T-cell (primary cell): Measurements from ENCODE around the gene SAMD10. TPM values are rescaled to one million over a fixed set of nuclear protein-coding genes. Genes with fewer than 3 reads are reported as not detected.
"Not testable (repeated sequence)": the region's sequence is repeated elsewhere in the genome, so short reads cannot be mapped to it uniquely, and the experiment has no call there.

Experiments used
- ATAC-seq, 4 experiments: fragments of 200-7000 bp in 3 of 4; fragments of 150-1000 bp in 1 of 4; cut with Tn5 transposase; replicated peaks in 1 of 4; 1 replicate in 3 of 4; 2 replicates in 1 of 4; pipeline ENCODE4 v1.10.0; 2021; ENCODE audit warnings: moderate library complexity in 3 of 4, mild to moderate bottlenecking in 2 of 4, moderate number of reproducible peaks in 1 of 4
- CTCF ChIA-PET, 2 donors: fragments of 300-600 bp; sonication (Branson Sonifier 250); formaldehyde crosslinking; loops; one replicate each; lab custom pipeline; 2022; ENCODE audit warnings: antibody characterized with exemption in 2 of 2; lab: Charles Lee
- POLR2A ChIA-PET, 2 donors: fragments of 300-600 bp; sonication (Branson Sonifier 250); formaldehyde crosslinking; loops; one replicate each; lab custom pipeline; 2022; ENCODE audit warnings: antibody characterized with exemption in 2 of 2; lab: Charles Lee
- DNase-seq, 35 experiments: peaks; one replicate each; pipeline versions ENCODE4 v3.0.0 to v3.0.0-alpha.2; 2013 to 2023
- H3K27ac ChIP-seq: one replicate; pipeline ENCODE4 v1.5.1; 2013; ENCODE audit warnings: low read length
- H3K27me3 ChIP-seq, 2 experiments: replicated peaks in 1 of 2; 1 replicate in 1 of 2; 2 replicates in 1 of 2; pipeline versions ENCODE4 v1.6.1 to v1.7.0; 2013; ENCODE audit warnings: low read length in 1 of 2, mixed read lengths in 1 of 2; ENCODE audit not compliant: control insufficient read depth in 2 of 2, insufficient read depth in 2 of 2; ENCODE audit errors: extremely low read depth in 1 of 2
- H3K36me3 ChIP-seq, 2 donors: 1 replicate in 1 of 2; 2 replicates in 1 of 2; pipeline versions ENCODE4 v1.6.1 to v1.7.0; 2013; ENCODE audit warnings: low read length in 1 of 2; ENCODE audit not compliant: control insufficient read depth in 2 of 2, insufficient read depth in 1 of 2; ENCODE audit errors: extremely low read depth in 1 of 2
- H3K4me1 ChIP-seq, 2 experiments: 1 replicate in 1 of 2; 2 replicates in 1 of 2; pipeline versions ENCODE4 v1.6.1 to v1.7.0; 2013; ENCODE audit warnings: low read length in 2 of 2, mixed read lengths in 1 of 2; ENCODE audit not compliant: insufficient read depth in 2 of 2, control insufficient read depth in 1 of 2; ENCODE audit errors: extremely low read depth in 1 of 2
- H3K4me3 ChIP-seq, 2 donors: 1 replicate in 1 of 2; 2 replicates in 1 of 2; pipeline versions ENCODE4 v1.5.1 to v1.7.0; 2013; ENCODE audit warnings: mild to moderate bottlenecking in 2 of 2, low read length in 1 of 2, moderate library complexity in 1 of 2; ENCODE audit not compliant: control insufficient read depth in 1 of 2; ENCODE audit errors: extremely low read depth in 1 of 2
- H3K9me3 ChIP-seq: 2 replicates; pipeline ENCODE4 v1.7.0; 2013
- H3K27ac Mint-ChIP-seq, 2 donors: one replicate each; pipeline ENCODE4 v1.8.0; 2020 to 2021; ENCODE audit warnings: mild to moderate bottlenecking in 2 of 2, mixed read lengths in 2 of 2
- H3K27me3 Mint-ChIP-seq, 2 donors: one replicate each; pipeline ENCODE4 v1.8.0; 2021 to 2022; ENCODE audit warnings: mixed read lengths in 2 of 2
- H3K36me3 Mint-ChIP-seq: one replicate; pipeline ENCODE4 v1.8.0; 2021; ENCODE audit warnings: mixed read lengths
- H3K4me1 Mint-ChIP-seq, 3 donors: one replicate each; pipeline ENCODE4 v1.8.0; 2020 to 2022; ENCODE audit warnings: mixed read lengths in 3 of 3, mild to moderate bottlenecking in 1 of 3
- H3K4me3 Mint-ChIP-seq, 3 donors: one replicate each; pipeline ENCODE4 v1.8.0; 2020 to 2022; ENCODE audit warnings: mild to moderate bottlenecking in 3 of 3, mixed read lengths in 3 of 3, moderate library complexity in 3 of 3
- H3K9me3 Mint-ChIP-seq, 3 donors: one replicate each; pipeline ENCODE4 v1.8.0; 2020 to 2022; ENCODE audit warnings: mixed read lengths in 3 of 3
- WGBS: methylation state at CpG from one replicate; pipeline ENCODE4 v1.1.5; 2013; ENCODE audit warnings: missing lambda C conversion rate; ENCODE audit not compliant: insufficient coverage; 5-methylcytosine and 5-hydroxymethylcytosine counted together
- total RNA-seq, 35 experiments: library from RNA in 6 of 35; stranded (reverse) in 6 of 35; fragments of 120-200 nt in 1 of 35; gene quantifications; one replicate each; pipeline versions ENCODE4 v1.2.1 to v1.2.4 and lab custom pipeline; 2013 to 2026

SAMD10 gene
- total RNA-seq, 5 donors from 2014 or later (not counting 1 experiment from before 2014, with no cell fraction given): 16.1 to 30.8 (median 17.7) TPM

GRCh38 chr20:64023361-64024140 is 44.1 kb upstream of the SAMD10 start:
- no peaks in the 10 kb centered on the region for H3K9me3 Mint-ChIP-seq
- ChIA-PET CTCF (no interaction called here), POLR2A (interaction anchor here in 1 of 2 donors (0.5 kb wide), 1 partner anchor 27 kb away, joined by 4 read pairs; no protein-coding TSS in a partner anchor)
- no peak overlapping the region for H3K4me3 Mint-ChIP-seq
- peaks cover 49 to 85% of the 10 kb centered on the region in 2 donors for H3K36me3 ChIP-seq
- ATAC-seq (no peak), DNase-seq (no peak)
- no peak overlapping the region for H3K27ac Mint-ChIP-seq
- H3K9me3 ChIP-seq: no peaks in the 10 kb centered on the region
- H3K4me3 ChIP-seq: no peak overlapping the region
- H3K4me1 ChIP-seq: no peaks in the 10 kb centered on the region
- 97% methylated on average over 10 of the region's 15 CpGs for WGBS
- peaks cover 3 to 22% (median 19%) of the 10 kb centered on the region in 3 donors for H3K4me1 Mint-ChIP-seq
- H3K27ac ChIP-seq: no peak overlapping the region
- peaks cover 63% of the 10 kb centered on the region for H3K36me3 Mint-ChIP-seq
- H3K27me3 Mint-ChIP-seq: no peaks in the 10 kb centered on the region
- no peaks in the 10 kb centered on the region for H3K27me3 ChIP-seq

- 98% methylated on average over 17 of the region's 17 CpGs for WGBS
- H3K4me1 ChIP-seq: no peaks in the 10 kb centered on the region
- no peaks in the 10 kb centered on the region for H3K9me3 ChIP-seq
- Mint-ChIP-seq H3K4me3 (no peak overlapping the region), H3K36me3 (peaks cover 63% of the 10 kb centered on the region), H3K9me3 (no peaks in the 10 kb centered on the region), H3K27me3 (no peaks in the 10 kb centered on the region), H3K27ac (no peak overlapping the region), H3K4me1 (peaks cover 3 to 22% (median 19%) of the 10 kb centered on the region in 3 donors)
- DNase-seq (no peak), ATAC-seq (no peak)
- H3K27me3 ChIP-seq: no peaks in the 10 kb centered on the region
- no peak overlapping the region for H3K27ac ChIP-seq
- ChIA-PET POLR2A (interaction anchor here in 1 of 2 donors (0.5 kb wide), 1 partner anchor 26 kb away, joined by 4 read pairs; no protein-coding TSS in a partner anchor), CTCF (no interaction called here)
- H3K36me3 ChIP-seq: peaks cover 46 to 85% of the 10 kb centered on the region in 2 donors
- no peak overlapping the region for H3K4me3 ChIP-seq
Observed at GRCh38 chr20:64022671-64023360, 43.4 kb upstream of the SAMD10 start.

DNA sequence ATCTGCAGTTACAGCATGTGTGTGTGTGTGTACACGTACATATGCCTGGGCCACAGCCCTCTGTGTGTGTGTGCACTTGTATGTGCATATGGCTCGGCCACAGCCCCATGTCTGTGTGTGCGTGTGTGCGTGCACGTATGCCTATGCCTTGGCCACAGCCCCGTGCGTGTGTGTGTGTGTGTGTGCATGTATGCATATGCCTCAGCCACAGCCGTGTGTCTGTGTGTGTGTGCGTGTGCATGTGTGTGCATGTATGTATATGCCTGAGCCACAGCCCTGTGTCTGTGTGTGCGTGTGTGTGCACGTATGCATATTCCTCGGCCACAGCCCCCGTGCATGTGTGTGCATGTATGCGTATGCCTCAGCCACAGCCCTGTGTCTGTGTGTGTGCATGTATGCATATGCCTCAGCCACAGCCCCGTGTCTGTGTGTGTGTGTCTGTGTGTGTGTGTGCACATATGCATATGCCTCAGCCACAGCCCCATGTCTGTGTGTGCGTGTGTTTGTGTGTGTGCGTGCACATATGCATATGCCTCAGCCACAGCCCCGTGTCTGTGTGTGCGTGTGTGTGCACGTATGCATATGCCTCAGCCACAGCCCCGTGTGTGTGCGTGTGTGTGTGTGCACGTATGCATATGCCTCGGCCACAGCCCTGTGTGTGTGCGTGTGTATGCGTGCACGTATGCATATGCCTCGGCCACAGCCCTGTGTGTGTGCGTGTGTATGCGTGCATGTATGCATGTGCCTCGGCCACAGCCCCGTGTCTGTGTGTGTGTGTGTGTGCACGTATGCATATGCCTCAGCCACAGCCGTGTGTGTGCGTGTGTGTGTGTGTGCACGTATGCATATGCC is 41.9 kb upstream of the SAMD10 start:
- ChIA-PET POLR2A (interaction anchor here in 1 of 2 donors (0.6 kb wide), 1 partner anchor 247 kb away, joined by 5 read pairs; no protein-coding TSS in a partner anchor), CTCF (no interaction called here)
- 99% methylated on average over 31 of the region's 36 CpGs for WGBS
- Mint-ChIP-seq H3K9me3 (no peaks in the 10 kb centered on the region), H3K4me3 (no peak overlapping the region), H3K4me1 (peaks cover 3 to 27% (median 22%) of the 10 kb centered on the region in 3 donors), H3K36me3 (peaks cover 60% of the 10 kb centered on the region), H3K27ac (peak overlapping the region in 1 of 2 donors; percentile 39), H3K27me3 (no peaks in the 10 kb centered on the region)
- Histone ChIP-seq H3K36me3 (peaks cover 36 to 80% of the 10 kb centered on the region in 2 donors), H3K27ac (no peak overlapping the region), H3K4me1 (no peaks in the 10 kb centered on the region), H3K27me3 (no peaks in the 10 kb centered on the region), H3K9me3 (no peaks in the 10 kb centered on the region), H3K4me3 (no peak overlapping the region)
- DNase-seq (no peak), ATAC-seq (no peak)

DNA sequence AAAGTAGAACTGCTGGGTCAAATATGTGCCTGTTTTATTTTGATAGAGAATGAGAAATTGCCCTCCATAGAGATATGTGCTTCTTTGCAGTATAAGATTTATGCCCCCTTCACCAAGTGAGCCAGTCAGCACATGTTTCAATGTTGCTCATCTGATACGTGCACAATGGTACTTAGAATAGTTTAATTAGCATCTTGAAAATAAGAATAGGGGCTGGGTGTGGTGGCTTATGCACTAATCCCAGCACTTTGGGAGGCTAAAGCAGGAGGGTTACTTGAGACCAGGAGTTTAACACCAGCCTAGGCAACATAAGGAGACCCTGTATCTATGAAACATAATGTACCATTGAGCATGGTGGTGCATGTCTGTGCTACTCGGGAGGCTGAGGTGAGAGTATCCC is 36.2 kb upstream of the SAMD10 start:
- no peak for DNase-seq
- H3K4me1 ChIP-seq: peaks cover 9 to 32% of the 10 kb centered on the region in 2 experiments
- peak overlapping the region in 1 of 3 donors; percentile 47 for H3K4me3 Mint-ChIP-seq
- H3K4me3 ChIP-seq: no peak overlapping the region
- no peak for ATAC-seq
- no peaks in the 10 kb centered on the region for H3K27me3 ChIP-seq
- peaks cover 31 to 46% (median 34%) of the 10 kb centered on the region in 3 donors for H3K4me1 Mint-ChIP-seq
- no CpG with 5 or more reads among the region's 2 CpGs for WGBS
- POLR2A ChIA-PET: no interaction called here
- CTCF ChIA-PET: no interaction called here
- no peak overlapping the region for H3K27ac ChIP-seq
- H3K36me3 Mint-ChIP-seq: peaks cover 52% of the 10 kb centered on the region
- no peaks in the 10 kb centered on the region for H3K9me3 Mint-ChIP-seq
- H3K9me3 ChIP-seq: no peaks in the 10 kb centered on the region
- no peaks in the 10 kb centered on the region for H3K27me3 Mint-ChIP-seq
- peaks cover 31 to 63% of the 10 kb centered on the region in 2 donors for H3K36me3 ChIP-seq
- peak overlapping the region; percentile 52 to 70 for H3K27ac Mint-ChIP-seq

DNA sequence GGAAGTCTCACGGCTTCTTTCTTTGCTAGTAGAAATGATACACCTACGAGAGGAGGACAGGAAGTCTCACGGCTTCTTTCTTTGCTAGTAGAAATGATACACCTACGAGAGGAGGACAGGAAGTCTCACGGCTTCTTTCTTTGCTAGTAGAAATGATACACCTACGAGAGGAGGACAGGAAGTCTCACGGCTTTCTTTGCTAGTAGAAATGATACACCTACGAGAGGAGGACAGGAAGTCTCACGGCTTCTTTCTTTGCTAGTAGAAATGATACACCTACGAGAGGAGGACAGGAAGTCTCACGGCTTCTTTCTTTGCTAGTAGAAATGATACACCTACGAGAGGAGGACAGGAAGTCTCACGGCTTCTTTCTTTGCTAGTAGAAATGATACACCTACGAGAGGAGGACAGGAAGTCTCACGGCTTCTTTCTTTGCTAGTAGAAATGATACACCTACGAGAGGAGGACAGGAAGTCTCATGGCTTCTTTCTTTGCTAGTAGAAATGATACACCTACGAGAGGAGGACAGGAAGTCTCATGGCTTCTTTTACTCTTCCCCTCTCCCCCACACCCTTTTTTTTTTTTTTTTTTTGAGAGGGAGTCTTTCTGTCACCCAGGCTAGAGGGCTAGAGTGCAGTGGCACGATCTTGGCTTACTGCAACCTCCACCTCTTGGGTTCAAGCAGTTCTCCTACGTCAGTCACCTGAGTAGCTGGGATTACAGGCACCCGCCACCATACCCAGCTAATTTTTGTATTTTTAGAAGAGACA is 33.1 kb upstream of the SAMD10 start:
- not testable (repeated sequence) for H3K9me3 Mint-ChIP-seq
- ATAC-seq: peak in 3 of 4 experiments; percentile 47 to 83 (median 61)
- H3K4me1 Mint-ChIP-seq: peaks cover 45 to 68% (median 55%) of the 10 kb centered on the region in 3 donors

More for the DNA sequence above, 33.1 kb upstream of the SAMD10 start:
- POLR2A ChIA-PET, H3K9me3 ChIP-seq, H3K27me3 ChIP-seq, CTCF ChIA-PET, H3K27me3 Mint-ChIP-seq: not testable (repeated sequence)
- peak overlapping the region; percentile 8 to 28 for H3K4me3 ChIP-seq
- peak in 1 of 35 experiments; percentile 35 for DNase-seq
- WGBS: no CpG with 5 or more reads among the region's 20 CpGs
- peaks cover 55% of the 10 kb centered on the region for H3K36me3 Mint-ChIP-seq
- H3K27ac ChIP-seq: peak overlapping the region; percentile 82
- H3K36me3 ChIP-seq: peaks cover 26 to 58% of the 10 kb centered on the region in 2 donors
- H3K4me3 Mint-ChIP-seq: peak overlapping the region; percentile 45 to 62 (median 47)
- H3K27ac Mint-ChIP-seq: peak overlapping the region; percentile 85 to 87
- peaks cover 9 to 41% of the 10 kb centered on the region in 2 experiments for H3K4me1 ChIP-seq
